ENCODE data around the gene ARHGAP32.

- TF ChIP-seq CTCF (IDR thresholded peaks at IDR 0.05; ENCODE audit: low read depth, low read length, poor library complexity, severe bottlenecking) (no peak), EZH2phosphoT487 (IDR thresholded peaks at IDR 0.05; ENCODE audit: borderline replicate concordance, low read length) (no peak)
These were observed 262.1 kb downstream of the ARHGAP32 start for GRCh38 chr11:128929991-128930390.

All from DOHH2 (cell line).